Activated CD8-positive, alpha-beta T cell treated with anti-CD3 and anti-CD28 coated beads for 36 hours (primary cell): Measurements from ENCODE around the gene IMP3. TPM values are rescaled to one million over a fixed set of nuclear protein-coding genes. Genes with fewer than 3 reads are reported as not detected.
"Not testable (repeated sequence)": the region's sequence is repeated elsewhere in the genome, so short reads cannot be mapped to it uniquely, and the experiment has no call there.

Source experiments
- ATAC-seq: fragments of 200-7000 bp; cut with Tn5 transposase; one replicate; pipeline ENCODE4 v1.10.0; 2021; ENCODE audit warnings: mild to moderate bottlenecking, moderate library complexity
- CTCF ChIA-PET: fragments of 350-600 bp; sonication (Branson Sonifier 250); formaldehyde crosslinking; loops from one replicate; lab custom pipeline; 2021; ENCODE audit warnings: antibody characterized with exemption; lab: Charles Lee
- POLR2A ChIA-PET: fragments of 350-600 bp; sonication (Branson Sonifier 250); formaldehyde crosslinking; loops from one replicate; lab custom pipeline; 2021; ENCODE audit warnings: antibody characterized with exemption; lab: Charles Lee
- DNase-seq: peaks from one replicate; pipeline ENCODE4 v3.0.0-alpha.2; 2020
- H3K27ac Mint-ChIP-seq: one replicate; pipeline ENCODE4 v1.8.0; 2021; ENCODE audit warnings: mild to moderate bottlenecking, mixed read lengths
- H3K27me3 Mint-ChIP-seq: one replicate; pipeline ENCODE4 v1.8.0; 2021; ENCODE audit warnings: mixed read lengths
- H3K36me3 Mint-ChIP-seq: one replicate; pipeline ENCODE4 v1.8.0; 2021; ENCODE audit warnings: low read depth, mixed read lengths
- H3K4me1 Mint-ChIP-seq: one replicate; pipeline ENCODE4 v1.8.0; 2021; ENCODE audit warnings: low read depth, mixed read lengths
- H3K4me3 Mint-ChIP-seq: one replicate; pipeline ENCODE4 v1.8.0; 2021; ENCODE audit warnings: mild to moderate bottlenecking, moderate library complexity, mixed read lengths
- H3K9me3 Mint-ChIP-seq: one replicate; pipeline ENCODE4 v1.8.0; 2021; ENCODE audit warnings: mixed read lengths
- intact Hi-C: fragments of 100-400 bp; cut with micrococcal nuclease; formaldehyde crosslinking; loops from one replicate; pipeline ENCODE4 v1.10.0; 2022
- total RNA-seq, 2 experiments: library from RNA; stranded (reverse); gene quantifications; one replicate each; pipeline ENCODE4 v1.2.3, GENCODE V29; 2021
- TF ChIP-seq, protein P1 (sequence below): fragments of 200-600 bp; IDR thresholded peaks from one replicate; pipeline ENCODE4 v1.8.0; 2022; ENCODE audit warnings: antibody characterized with exemption, mild to moderate bottlenecking

IMP3 gene
- 100 to 1,000 TPM; 101 to 105 TPM for total RNA-seq

- no peaks in the 10 kb centered on the region for H3K9me3 Mint-ChIP-seq
- H3K4me3 Mint-ChIP-seq: peak within 1 kb of the TSS; percentile 90
- ATAC-seq (peak; percentile 92), DNase-seq (peak; percentile 98)
- H3K27ac Mint-ChIP-seq: peak within 1 kb of the TSS; percentile 90
- CTCF ChIA-PET: interaction anchor here (0.6 to 5.5 kb wide), 18 partner anchors 10 to 272 kb away, joined by 3 to 37 read pairs (median 4); partner anchors contain the start of genes MAN2C1, PTPN9, SIN3A and SNUPN
- POLR2A ChIA-PET: interaction anchor here (0.6 to 5.8 kb wide), 23 partner anchors 10 to 1025 kb away, joined by 3 to 77 read pairs (median 3); partner anchors contain the start of genes MAN2C1, PTPN9, SIN3A and SNUPN
- TF ChIP-seq, protein P1, sequence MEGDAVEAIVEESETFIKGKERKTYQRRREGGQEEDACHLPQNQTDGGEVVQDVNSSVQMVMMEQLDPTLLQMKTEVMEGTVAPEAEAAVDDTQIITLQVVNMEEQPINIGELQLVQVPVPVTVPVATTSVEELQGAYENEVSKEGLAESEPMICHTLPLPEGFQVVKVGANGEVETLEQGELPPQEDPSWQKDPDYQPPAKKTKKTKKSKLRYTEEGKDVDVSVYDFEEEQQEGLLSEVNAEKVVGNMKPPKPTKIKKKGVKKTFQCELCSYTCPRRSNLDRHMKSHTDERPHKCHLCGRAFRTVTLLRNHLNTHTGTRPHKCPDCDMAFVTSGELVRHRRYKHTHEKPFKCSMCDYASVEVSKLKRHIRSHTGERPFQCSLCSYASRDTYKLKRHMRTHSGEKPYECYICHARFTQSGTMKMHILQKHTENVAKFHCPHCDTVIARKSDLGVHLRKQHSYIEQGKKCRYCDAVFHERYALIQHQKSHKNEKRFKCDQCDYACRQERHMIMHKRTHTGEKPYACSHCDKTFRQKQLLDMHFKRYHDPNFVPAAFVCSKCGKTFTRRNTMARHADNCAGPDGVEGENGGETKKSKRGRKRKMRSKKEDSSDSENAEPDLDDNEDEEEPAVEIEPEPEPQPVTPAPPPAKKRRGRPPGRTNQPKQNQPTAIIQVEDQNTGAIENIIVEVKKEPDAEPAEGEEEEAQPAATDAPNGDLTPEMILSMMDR: no peak
- H3K27me3 Mint-ChIP-seq: no peaks in the 10 kb centered on the region
- H3K4me1 Mint-ChIP-seq: peaks cover 23% of the 10 kb centered on the region
- intact Hi-C loops: loop anchor here (5.0 to 10.0 kb wide), 2 partner anchors 188 to 275 kb away; partner anchors contain the start of genes MAN2C1 and SIN3A
- H3K36me3 Mint-ChIP-seq: peaks cover 25% of the 10 kb centered on the region
Observed at GRCh38 chr15:75639709-75640482, at the start of gene IMP3. Gene IMP3 (minus strand): TSS chr15:75640224. CDS start chr15:75640168, 56 bp downstream.

DNA sequence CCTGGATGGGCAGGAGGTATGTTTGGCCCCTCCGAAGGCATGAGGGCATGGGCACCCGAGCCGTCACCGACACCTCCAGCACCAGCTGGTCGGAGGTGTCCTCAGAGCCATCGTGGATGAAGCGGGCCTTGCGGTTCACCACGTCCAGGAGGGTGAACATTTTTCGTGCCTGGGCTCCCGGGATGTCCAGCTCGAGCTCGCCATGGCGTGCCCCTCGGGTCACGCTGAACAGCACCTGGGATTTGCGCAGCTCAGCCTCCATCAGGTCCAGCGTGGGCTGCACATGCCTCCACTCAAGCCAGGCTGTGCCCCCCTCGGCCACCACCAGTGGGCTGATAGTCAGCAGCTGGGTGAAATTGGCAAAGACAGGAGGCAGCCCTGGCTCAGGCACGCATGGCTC lies 49.4 kb upstream of the IMP3 start:
- H3K4me3 Mint-ChIP-seq, H3K27ac Mint-ChIP-seq, CTCF ChIA-PET, H3K9me3 Mint-ChIP-seq, H3K36me3 Mint-ChIP-seq, intact Hi-C loops, POLR2A ChIA-PET, H3K27me3 Mint-ChIP-seq, ATAC-seq, H3K4me1 Mint-ChIP-seq, DNase-seq: not testable (repeated sequence)

DNA sequence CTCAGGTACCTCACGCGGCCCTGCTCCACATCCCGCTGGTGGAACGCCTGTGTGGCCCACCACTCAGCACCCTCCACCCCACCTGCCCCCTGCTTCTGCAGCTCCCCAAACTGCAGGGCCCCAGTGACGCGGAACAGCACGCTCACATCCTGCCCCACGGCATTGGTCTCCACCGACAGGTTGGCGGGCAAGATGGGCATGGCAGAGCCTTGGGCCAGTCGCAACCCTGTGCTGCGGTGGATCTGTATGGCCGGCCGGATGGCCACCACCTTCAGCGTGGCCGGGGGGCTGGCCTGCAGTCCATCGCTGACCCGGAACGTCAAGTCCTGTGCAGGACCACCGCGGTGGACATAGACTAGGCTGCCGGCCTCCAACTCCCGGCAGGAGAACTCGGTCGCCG lies 48.8 kb upstream of the IMP3 start:
- TF ChIP-seq, protein P1: no peak
- peaks cover 7% of the 10 kb centered on the region for H3K27me3 Mint-ChIP-seq
- no peaks in the 10 kb centered on the region for H3K36me3 Mint-ChIP-seq
- H3K4me3 Mint-ChIP-seq: no peak overlapping the region
- no peak for DNase-seq
- intact Hi-C loops: no loop called here
- ChIA-PET CTCF (no interaction called here), POLR2A (interaction anchor here (0.6 kb wide), 1 partner anchor 18 kb away, joined by 3 read pairs; no protein-coding TSS in a partner anchor)
- no peaks in the 10 kb centered on the region for H3K9me3 Mint-ChIP-seq
- H3K27ac Mint-ChIP-seq: no peak overlapping the region
- H3K4me1 Mint-ChIP-seq: peaks cover 3% of the 10 kb centered on the region
- ATAC-seq: no peak

DNA sequence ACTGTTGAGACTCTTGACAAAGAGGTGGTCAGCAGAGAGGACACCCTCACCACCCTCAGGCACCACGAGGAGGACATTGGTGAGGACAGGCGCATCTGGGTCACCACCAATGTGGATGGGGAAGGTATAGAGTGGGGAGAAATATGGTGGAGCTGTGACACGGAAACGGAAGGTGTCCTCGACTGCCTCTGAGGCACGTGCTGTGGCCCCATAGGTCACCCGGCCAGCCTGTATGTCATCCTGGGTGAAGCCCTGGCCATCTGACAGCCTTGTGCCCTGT lies 48.2 kb upstream of the IMP3 start:
- Mint-ChIP-seq H3K27ac (no peak overlapping the region), H3K4me3 (no peak overlapping the region), H3K9me3 (no peaks in the 10 kb centered on the region), H3K27me3 (peaks cover 7% of the 10 kb centered on the region), H3K36me3 (no peaks in the 10 kb centered on the region), H3K4me1 (peaks cover 3% of the 10 kb centered on the region)
- DNase-seq: no peak
- POLR2A ChIA-PET: interaction anchor here (0.6 kb wide), 1 partner anchor 19 kb away, joined by 3 read pairs; no protein-coding TSS in a partner anchor
- no peak for ATAC-seq
- TF ChIP-seq, protein P1: no peak
- CTCF ChIA-PET: no interaction called here
- intact Hi-C loops: no loop called here

DNA sequence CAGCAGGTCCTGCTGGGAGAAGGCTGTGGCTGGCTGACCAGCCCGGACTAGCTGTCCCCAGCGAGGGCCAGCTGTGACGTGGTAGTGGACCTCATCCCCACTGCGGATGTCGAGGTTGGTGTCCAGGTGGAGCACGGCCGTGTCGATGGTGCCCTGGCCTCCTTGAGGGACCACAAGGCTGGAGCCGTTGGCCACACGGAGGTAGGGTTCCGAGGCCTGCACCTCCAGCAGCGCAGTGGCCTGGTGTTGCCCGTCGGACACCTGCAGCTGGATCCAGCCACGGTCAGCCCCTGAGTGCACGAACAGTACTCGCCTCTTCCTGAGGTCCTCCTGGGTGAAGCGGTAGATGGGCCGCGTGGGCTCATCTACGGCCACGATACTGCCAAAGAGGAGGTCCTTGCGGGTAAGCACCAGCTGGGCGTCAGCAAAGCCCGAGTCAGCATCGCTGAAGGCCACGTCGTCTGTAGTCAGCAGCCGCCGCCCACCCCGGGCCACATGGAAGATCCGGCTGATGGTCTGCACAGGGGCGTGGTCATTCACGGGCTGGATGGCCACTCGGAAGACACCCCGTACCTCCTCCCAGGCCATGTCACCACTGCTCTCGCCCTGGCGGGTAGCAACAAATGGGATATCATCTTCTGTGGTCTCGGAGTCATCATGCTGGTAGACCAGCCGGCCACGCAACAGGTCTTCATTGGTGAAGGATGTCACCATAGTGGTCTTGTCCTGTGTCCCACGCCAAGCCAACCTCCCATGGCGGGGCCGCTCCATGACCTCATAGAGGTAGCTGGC lies 47.7 kb upstream of the IMP3 start:
- H3K9me3 Mint-ChIP-seq: no peaks in the 10 kb centered on the region
- no peaks in the 10 kb centered on the region for H3K36me3 Mint-ChIP-seq
- DNase-seq: no peak
- TF ChIP-seq, protein P1: no peak
- intact Hi-C loops: no loop called here
- H3K4me3 Mint-ChIP-seq: no peak overlapping the region
- CTCF ChIA-PET: interaction anchor here (0.8 kb wide), 1 partner anchor 114 kb away, joined by 5 read pairs; no protein-coding TSS in a partner anchor
- no peak overlapping the region for H3K27ac Mint-ChIP-seq
- peaks cover 3% of the 10 kb centered on the region for H3K4me1 Mint-ChIP-seq
- peaks cover 4% of the 10 kb centered on the region for H3K27me3 Mint-ChIP-seq
- no peak for ATAC-seq
- POLR2A ChIA-PET: no interaction called here
